GM23338 (cell line): ENCODE data around the gene FER. TPM values are rescaled to one million over a fixed set of nuclear protein-coding genes. Genes with fewer than 3 reads are reported as not detected.
A peak's percentile ranks its signal among the peaks of the same experiment; 100 is the strongest.

ENCODE experiments used
- ATAC-seq: fragments of 200-7000 bp; cut with Tn5 transposase; 3 replicates; pipeline ENCODE4 v1.9.1; 2020
- DNase-seq: peaks from one replicate; pipeline ENCODE4 v3.0.0-alpha.2; 2015; ENCODE audit warnings: low spot score
- H2AFZ ChIP-seq: fragments of 200-600 bp; sonication (generic); 2 replicates; pipeline ENCODE4 v1.8.0; 2016; ENCODE audit warnings: antibody characterized with exemption, mild to moderate bottlenecking, moderate library complexity
- H3F3A ChIP-seq: fragments of 200-600 bp; sonication (generic); replicated peaks from 2 replicates; pipeline ENCODE4 v1.8.0; 2017; ENCODE audit warnings: antibody characterized with exemption, mixed run types, low read depth
- H3K27ac ChIP-seq: fragments of 200-600 bp; sonication (generic); 2 replicates; pipeline ENCODE4 v1.6.1; 2016; ENCODE audit warnings: low read depth
- H3K27me3 ChIP-seq: fragments of 200-600 bp; sonication (generic); 2 replicates; pipeline ENCODE4 v1.8.0; 2016; ENCODE audit warnings: mild to moderate bottlenecking, mixed run types, moderate library complexity; ENCODE audit not compliant: insufficient read depth
- H3K36me3 ChIP-seq: fragments of 200-600 bp; sonication (generic); 2 replicates; pipeline ENCODE4 v1.8.0; 2016; ENCODE audit warnings: mild to moderate bottlenecking; ENCODE audit not compliant: insufficient read depth
- H3K4me1 ChIP-seq: fragments of 200-600 bp; sonication (generic); 2 replicates; pipeline ENCODE4 v1.8.0; 2016; ENCODE audit warnings: mild to moderate bottlenecking, moderate library complexity; ENCODE audit not compliant: insufficient read depth
- H3K4me2 ChIP-seq: fragments of 200-600 bp; sonication (generic); 2 replicates; pipeline ENCODE4 v1.7.1; 2017; ENCODE audit warnings: mixed run types
- H3K4me3 ChIP-seq: fragments of 200-600 bp; sonication (generic); 2 replicates; pipeline ENCODE4 v1.6.1; 2016; ENCODE audit warnings: mixed run types
- H3K79me2 ChIP-seq: fragments of 200-600 bp; sonication (generic); replicated peaks from 2 replicates; pipeline ENCODE4 v1.8.0; 2017; ENCODE audit warnings: mild to moderate bottlenecking; ENCODE audit not compliant: insufficient read depth
- H3K9me2 ChIP-seq: fragments of 200-600 bp; sonication (generic); 2 replicates; pipeline ENCODE4 v1.8.0; 2017; ENCODE audit not compliant: insufficient read depth
- H4K20me1 ChIP-seq: fragments of 200-600 bp; sonication (generic); replicated peaks from 2 replicates; pipeline ENCODE4 v1.8.0; 2017; ENCODE audit warnings: mild to moderate bottlenecking; ENCODE audit not compliant: insufficient read depth
- H3K27ac Mint-ChIP-seq: 2 replicates; pipeline ENCODE4 v1.8.0; 2020; ENCODE audit warnings: inconsistent platforms, mild to moderate bottlenecking, moderate library complexity, mixed read lengths
- H3K27me3 Mint-ChIP-seq: 3 replicates; pipeline ENCODE4 v1.8.0; 2022; ENCODE audit warnings: low read depth, mild to moderate bottlenecking, moderate library complexity, mixed read lengths, inconsistent platforms; ENCODE audit not compliant: insufficient read depth, poor library complexity
- H3K36me3 Mint-ChIP-seq: 3 replicates; pipeline ENCODE4 v1.8.0; 2021; ENCODE audit warnings: low read depth, mild to moderate bottlenecking, inconsistent platforms, moderate library complexity, mixed read lengths
- H3K4me1 Mint-ChIP-seq: 3 replicates; pipeline ENCODE4 v1.8.0; 2020; ENCODE audit warnings: mild to moderate bottlenecking, inconsistent platforms, mixed read lengths
- H3K4me3 Mint-ChIP-seq: 3 replicates; pipeline ENCODE4 v1.8.0; 2021; ENCODE audit warnings: moderate library complexity, mild to moderate bottlenecking, inconsistent platforms, mixed read lengths
- H3K9me3 Mint-ChIP-seq: 3 replicates; pipeline ENCODE4 v1.8.0; 2020; ENCODE audit warnings: moderate library complexity, mild to moderate bottlenecking, inconsistent platforms, mixed read lengths
- CREB1 ChIP-seq: fragments of 250-450 bp; sonication (Bioruptor Pico); IDR thresholded peaks from 2 replicates; pipeline ENCODE4 v1.5.0; 2020; ENCODE audit warnings: low read depth, mild to moderate bottlenecking, moderate library complexity
- EZH2 ChIP-seq: fragments of 200-600 bp; sonication (generic); IDR thresholded peaks from one replicate; pipeline ENCODE4 v1.8.0; 2017; ENCODE audit warnings: antibody characterized with exemption, mild to moderate bottlenecking, low read depth; ENCODE audit not compliant: unreplicated experiment
- EZH2phosphoT487 ChIP-seq: fragments of 200-600 bp; sonication (generic); IDR thresholded peaks from one replicate; pipeline ENCODE4 v1.8.1; 2018; ENCODE audit warnings: antibody characterized with exemption; ENCODE audit not compliant: unreplicated experiment
- JUNB ChIP-seq: IDR thresholded peaks from one replicate; pipeline ENCODE4 v1.6.1; 2016; ENCODE audit warnings: antibody characterized with exemption; ENCODE audit not compliant: unreplicated experiment
- NANOG ChIP-seq: IDR thresholded peaks from 2 replicates; pipeline ENCODE4 v1.6.1; 2016; ENCODE audit warnings: antibody characterized with exemption, borderline replicate concordance
- STAT1 ChIP-seq: IDR thresholded peaks from one replicate; pipeline ENCODE4 v1.6.1; 2016; ENCODE audit warnings: antibody characterized with exemption; ENCODE audit not compliant: unreplicated experiment
- ZNF114 ChIP-seq: fragments of 250-450 bp; sonication (Bioruptor Pico); IDR thresholded peaks from 2 replicates; pipeline ENCODE4 v1.5.0; 2020; ENCODE audit warnings: mild to moderate bottlenecking, moderate library complexity
- ZNF331 ChIP-seq: fragments of 250-450 bp; sonication (Bioruptor Pico); IDR thresholded peaks from 2 replicates; pipeline ENCODE4 v1.5.0; 2020; ENCODE audit warnings: low read depth, mild to moderate bottlenecking, moderate library complexity
- polyA plus RNA-seq: library from polyadenylated mRNA; unstranded; fragments of >200 nt; fragmentation: Nextera tagmentation; extraction: Ambion mirVana; gene quantifications from 2 replicates; pipeline ENCODE4 v1.2.1, GENCODE V29; 2016
- total RNA-seq: library from RNA; depleted of rRNA; stranded (reverse); fragments of >200 nt; shearing (Covaris generic); gene quantifications from 2 replicates; pipeline ENCODE4 v1.2.3, GENCODE V29; 2014
- TF ChIP-seq, protein P1 (sequence below), 2 experiments: fragments of 200-600 bp in 1 of 2; sonication (generic) in 1 of 2; conservative IDR thresholded peaks; 2 replicates each; pipeline versions ENCODE4 v1.5.1 to v1.6.1; 2016 to 2017; ENCODE audit warnings: antibody characterized with exemption in 2 of 2, low read depth in 2 of 2, mild to moderate bottlenecking in 2 of 2, moderate library complexity in 1 of 2
- TF ChIP-seq, protein P2 (sequence below): IDR thresholded peaks from 2 replicates; pipeline ENCODE4 v1.6.1; 2016; ENCODE audit warnings: antibody characterized with exemption
- TF ChIP-seq, protein P3 (sequence below): fragments of 250-450 bp; sonication (Bioruptor Pico); IDR thresholded peaks from 2 replicates; pipeline ENCODE4 v1.5.0; 2020; ENCODE audit warnings: mild to moderate bottlenecking, moderate library complexity

The FER gene
- total and polyA plus RNA-seq, 2 experiments from 2014 or later = 17.4 to 34.8 TPM

DNA sequence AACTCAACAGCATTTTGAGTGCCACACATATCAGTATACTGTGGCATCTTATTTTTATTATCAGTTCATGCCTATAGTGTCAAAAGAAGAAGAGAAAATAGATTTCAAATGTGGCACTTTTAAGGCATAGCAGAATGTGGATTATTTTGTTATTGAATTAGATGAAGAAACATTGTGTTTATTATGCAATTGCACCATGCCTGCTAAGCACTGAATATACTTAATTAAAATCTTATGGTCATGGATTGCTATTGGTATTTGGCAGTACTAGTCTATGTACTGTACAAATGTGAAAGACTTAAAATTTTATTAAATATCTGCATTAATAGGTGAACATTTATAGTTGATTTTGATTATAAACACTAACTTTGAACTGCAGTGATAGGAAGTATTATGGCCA, 128.8 kb downstream of the FER start:
- ATAC-seq (no peak), DNase-seq (no peak)
- Mint-ChIP-seq H3K4me1 (peaks cover 3% of the 10 kb centered on the region; the same call in 2 of the 3 replicates), H3K27ac (peak overlapping the region; percentile 90; the same call in 1 of the 2 replicates), H3K27me3 (peaks cover 2% of the 10 kb centered on the region), H3K9me3 (no peaks in the 10 kb centered on the region), H3K4me3 (no peak overlapping the region), H3K36me3 (peaks cover 6% of the 10 kb centered on the region; the same call in 2 of the 3 replicates)
- Histone ChIP-seq H3K27ac (no peak overlapping the region), H4K20me1 (no peaks in the 10 kb centered on the region), H3F3A (no peaks in the 10 kb centered on the region), H3K4me1 (0 out of 2 replicates have a peak, but pooled peaks cover 3% of the 10 kb centered on the region), H3K4me2 (no peak overlapping the region), H3K4me3 (no peak overlapping the region), H3K36me3 (no peaks in the 10 kb centered on the region), H2AFZ (no peak overlapping the region), H3K9me2 (no peaks in the 10 kb centered on the region; the same call in 1 of the 2 replicates), H3K79me2 (no peaks in the 10 kb centered on the region), H3K27me3 (no peaks in the 10 kb centered on the region)
- TF ChIP-seq STAT1 (no peak), JUNB (no peak), CREB1 (CRISPR knock-in tag) (no peak), EZH2phosphoT487 (no peak), NANOG (no peak), ZNF331 (no peak), EZH2 (no peak), ZNF114 (no peak)
- TF ChIP-seq, protein P1, sequence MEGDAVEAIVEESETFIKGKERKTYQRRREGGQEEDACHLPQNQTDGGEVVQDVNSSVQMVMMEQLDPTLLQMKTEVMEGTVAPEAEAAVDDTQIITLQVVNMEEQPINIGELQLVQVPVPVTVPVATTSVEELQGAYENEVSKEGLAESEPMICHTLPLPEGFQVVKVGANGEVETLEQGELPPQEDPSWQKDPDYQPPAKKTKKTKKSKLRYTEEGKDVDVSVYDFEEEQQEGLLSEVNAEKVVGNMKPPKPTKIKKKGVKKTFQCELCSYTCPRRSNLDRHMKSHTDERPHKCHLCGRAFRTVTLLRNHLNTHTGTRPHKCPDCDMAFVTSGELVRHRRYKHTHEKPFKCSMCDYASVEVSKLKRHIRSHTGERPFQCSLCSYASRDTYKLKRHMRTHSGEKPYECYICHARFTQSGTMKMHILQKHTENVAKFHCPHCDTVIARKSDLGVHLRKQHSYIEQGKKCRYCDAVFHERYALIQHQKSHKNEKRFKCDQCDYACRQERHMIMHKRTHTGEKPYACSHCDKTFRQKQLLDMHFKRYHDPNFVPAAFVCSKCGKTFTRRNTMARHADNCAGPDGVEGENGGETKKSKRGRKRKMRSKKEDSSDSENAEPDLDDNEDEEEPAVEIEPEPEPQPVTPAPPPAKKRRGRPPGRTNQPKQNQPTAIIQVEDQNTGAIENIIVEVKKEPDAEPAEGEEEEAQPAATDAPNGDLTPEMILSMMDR (conservative IDR thresholded peaks at IDR 0.05; ENCODE audit: low read depth in 2 of 2) = no peak
- TF ChIP-seq, protein P2, sequence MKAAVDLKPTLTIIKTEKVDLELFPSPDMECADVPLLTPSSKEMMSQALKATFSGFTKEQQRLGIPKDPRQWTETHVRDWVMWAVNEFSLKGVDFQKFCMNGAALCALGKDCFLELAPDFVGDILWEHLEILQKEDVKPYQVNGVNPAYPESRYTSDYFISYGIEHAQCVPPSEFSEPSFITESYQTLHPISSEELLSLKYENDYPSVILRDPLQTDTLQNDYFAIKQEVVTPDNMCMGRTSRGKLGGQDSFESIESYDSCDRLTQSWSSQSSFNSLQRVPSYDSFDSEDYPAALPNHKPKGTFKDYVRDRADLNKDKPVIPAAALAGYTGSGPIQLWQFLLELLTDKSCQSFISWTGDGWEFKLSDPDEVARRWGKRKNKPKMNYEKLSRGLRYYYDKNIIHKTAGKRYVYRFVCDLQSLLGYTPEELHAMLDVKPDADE = no peak
- TF ChIP-seq, protein P3, sequence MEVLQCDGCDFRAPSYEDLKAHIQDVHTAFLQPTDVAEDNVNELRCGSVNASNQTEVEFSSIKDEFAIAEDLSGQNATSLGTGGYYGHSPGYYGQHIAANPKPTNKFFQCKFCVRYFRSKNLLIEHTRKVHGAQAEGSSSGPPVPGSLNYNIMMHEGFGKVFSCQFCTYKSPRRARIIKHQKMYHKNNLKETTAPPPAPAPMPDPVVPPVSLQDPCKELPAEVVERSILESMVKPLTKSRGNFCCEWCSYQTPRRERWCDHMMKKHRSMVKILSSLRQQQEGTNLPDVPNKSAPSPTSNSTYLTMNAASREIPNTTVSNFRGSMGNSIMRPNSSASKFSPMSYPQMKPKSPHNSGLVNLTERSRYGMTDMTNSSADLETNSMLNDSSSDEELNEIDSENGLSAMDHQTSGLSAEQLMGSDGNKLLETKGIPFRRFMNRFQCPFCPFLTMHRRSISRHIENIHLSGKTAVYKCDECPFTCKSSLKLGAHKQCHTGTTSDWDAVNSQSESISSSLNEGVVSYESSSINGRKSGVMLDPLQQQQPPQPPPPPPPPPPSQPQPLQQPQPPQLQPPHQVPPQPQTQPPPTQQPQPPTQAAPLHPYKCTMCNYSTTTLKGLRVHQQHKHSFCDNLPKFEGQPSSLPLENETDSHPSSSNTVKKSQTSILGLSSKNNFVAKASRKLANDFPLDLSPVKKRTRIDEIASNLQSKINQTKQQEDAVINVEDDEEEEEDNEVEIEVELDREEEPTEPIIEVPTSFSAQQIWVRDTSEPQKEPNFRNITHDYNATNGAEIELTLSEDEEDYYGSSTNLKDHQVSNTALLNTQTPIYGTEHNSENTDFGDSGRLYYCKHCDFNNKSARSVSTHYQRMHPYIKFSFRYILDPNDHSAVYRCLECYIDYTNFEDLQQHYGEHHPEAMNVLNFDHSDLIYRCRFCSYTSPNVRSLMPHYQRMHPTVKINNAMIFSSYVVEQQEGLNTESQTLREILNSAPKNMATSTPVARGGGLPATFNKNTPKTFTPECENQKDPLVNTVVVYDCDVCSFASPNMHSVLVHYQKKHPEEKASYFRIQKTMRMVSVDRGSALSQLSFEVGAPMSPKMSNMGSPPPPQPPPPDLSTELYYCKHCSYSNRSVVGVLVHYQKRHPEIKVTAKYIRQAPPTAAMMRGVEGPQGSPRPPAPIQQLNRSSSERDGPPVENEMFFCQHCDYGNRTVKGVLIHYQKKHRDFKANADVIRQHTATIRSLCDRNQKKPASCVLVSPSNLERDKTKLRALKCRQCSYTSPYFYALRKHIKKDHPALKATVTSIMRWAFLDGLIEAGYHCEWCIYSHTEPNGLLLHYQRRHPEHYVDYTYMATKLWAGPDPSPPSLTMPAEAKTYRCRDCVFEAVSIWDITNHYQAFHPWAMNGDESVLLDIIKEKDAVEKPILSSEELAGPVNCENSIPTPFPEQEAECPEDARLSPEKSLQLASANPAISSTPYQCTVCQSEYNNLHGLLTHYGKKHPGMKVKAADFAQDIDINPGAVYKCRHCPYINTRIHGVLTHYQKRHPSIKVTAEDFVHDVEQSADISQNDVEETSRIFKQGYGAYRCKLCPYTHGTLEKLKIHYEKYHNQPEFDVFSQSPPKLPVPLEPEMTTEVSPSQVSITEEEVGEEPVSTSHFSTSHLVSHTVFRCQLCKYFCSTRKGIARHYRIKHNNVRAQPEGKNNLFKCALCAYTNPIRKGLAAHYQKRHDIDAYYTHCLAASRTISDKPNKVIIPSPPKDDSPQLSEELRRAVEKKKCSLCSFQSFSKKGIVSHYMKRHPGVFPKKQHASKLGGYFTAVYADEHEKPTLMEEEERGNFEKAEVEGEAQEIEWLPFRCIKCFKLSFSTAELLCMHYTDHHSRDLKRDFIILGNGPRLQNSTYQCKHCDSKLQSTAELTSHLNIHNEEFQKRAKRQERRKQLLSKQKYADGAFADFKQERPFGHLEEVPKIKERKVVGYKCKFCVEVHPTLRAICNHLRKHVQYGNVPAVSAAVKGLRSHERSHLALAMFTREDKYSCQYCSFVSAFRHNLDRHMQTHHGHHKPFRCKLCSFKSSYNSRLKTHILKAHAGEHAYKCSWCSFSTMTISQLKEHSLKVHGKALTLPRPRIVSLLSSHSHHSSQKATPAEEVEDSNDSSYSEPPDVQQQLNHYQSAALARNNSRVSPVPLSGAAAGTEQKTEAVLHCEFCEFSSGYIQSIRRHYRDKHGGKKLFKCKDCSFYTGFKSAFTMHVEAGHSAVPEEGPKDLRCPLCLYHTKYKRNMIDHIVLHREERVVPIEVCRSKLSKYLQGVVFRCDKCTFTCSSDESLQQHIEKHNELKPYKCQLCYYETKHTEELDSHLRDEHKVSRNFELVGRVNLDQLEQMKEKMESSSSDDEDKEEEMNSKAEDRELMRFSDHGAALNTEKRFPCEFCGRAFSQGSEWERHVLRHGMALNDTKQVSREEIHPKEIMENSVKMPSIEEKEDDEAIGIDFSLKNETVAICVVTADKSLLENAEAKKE (CRISPR knock-in tag) = no peak
